ENCODE data around the gene CEP89. TPM values are rescaled to one million over a fixed set of nuclear protein-coding genes. Genes with fewer than 3 reads are reported as not detected.
"Not testable (repeated sequence)": the region's sequence is repeated elsewhere in the genome, so short reads cannot be mapped to it uniquely, and the experiment has no call there.

Gene CEP89
- total RNA-seq, 1 experiment from 2014 or later: 13.1 TPM

DNA sequence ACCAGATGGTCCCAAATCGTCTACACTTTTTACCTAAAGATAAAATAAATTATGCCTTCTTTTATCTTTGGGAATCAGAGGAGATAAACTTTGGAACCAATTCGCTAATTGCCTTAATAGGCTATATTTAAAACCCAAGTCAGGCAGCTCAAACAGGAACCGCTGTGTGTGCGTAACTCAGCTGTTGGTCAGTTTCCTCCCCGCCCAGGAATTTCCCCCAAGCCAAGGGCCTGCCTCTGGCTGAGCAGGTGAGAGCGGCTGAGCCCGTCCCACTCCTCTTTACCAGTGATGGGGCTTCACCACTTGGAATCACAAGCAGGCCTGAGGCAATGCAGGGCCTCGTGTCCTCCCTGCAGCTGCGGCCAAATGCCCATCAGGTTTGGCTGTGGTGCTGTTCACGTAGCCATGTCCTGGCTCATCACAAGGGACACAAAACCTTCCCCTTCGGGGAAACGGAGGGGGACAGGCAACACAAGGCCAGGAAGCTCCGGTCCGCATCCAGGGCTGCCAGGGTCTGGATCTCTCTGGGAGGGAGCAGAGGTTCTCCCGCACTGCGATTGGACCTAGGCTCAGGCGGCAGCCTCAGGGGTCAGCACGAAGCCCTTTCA, 101.7 kb downstream of the CEP89 start:
- no peak for DNase-seq (ENCODE audit: low read depth)

DNA sequence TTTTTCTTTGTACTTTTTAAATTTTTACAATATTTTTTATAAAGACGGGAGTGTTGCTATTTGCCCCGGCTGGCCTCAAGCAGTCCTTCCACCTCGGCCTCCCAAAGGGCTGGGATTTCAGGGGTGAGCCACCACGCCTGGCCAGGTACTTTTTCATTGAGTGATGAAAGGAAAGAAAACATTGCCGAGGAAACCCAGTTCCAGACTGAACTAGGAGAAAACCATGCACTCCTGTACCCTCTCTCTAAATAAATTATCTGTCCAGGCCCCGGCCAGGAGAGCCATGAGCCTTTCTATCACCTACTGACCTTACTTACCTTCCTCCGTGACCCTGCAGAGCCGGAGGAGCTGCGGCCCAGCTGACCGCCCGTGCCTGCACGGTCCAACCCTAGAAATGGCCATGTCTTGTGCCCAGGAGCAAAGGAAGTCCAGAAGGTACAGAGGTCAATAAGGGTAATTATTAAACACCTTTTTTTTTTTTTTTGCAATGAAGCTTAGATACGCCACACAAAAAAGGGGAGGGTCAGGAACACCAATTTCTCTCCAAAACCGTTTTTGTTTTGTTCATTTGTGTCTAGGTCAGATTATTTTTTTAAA, 102.3 kb downstream of the CEP89 start, which contains the start of gene SLC7A9:
Gene SLC7A9, minus strand, starts transcription at position 399 of the 597 bp plus-strand sequence. CDS start 1,233 bp downstream, outside the sequence.
- DNase-seq (ENCODE audit: low read depth): no peak

GRCh38 chr19:32868206-32868950, 103.4 kb downstream of the CEP89 start:
- no peak for DNase-seq (ENCODE audit: low read depth)

GRCh38 chr19:32867436-32867835, 104.3 kb downstream of the CEP89 start:
- not testable (repeated sequence) for DNase-seq (ENCODE audit: low read depth)

GRCh38 chr19:32866564-32867265, 105.0 kb downstream of the CEP89 start:
- no peak for DNase-seq (ENCODE audit: low read depth)

DNA sequence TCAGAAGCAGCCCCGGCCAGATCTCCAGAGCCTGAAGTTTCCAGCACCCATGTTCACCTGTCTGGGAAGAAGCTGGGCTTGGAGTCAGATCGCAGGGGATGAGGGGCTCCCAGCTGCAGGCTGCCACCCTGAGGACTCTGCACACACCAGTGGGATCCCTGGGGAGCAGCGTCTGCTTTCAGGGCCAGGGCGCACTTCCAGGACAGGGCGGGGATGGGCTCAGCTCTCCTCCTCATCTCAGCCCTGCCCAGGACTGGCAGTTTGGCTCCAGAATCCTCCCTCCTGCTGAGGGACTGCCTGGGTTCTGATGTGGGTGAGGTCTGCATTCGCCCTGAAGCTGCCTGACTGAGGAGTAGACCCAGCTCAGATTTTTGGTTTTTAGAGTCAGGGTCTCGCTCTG, 105.7 kb downstream of the CEP89 start:
- no peak for DNase-seq (ENCODE audit: low read depth)

DNA sequence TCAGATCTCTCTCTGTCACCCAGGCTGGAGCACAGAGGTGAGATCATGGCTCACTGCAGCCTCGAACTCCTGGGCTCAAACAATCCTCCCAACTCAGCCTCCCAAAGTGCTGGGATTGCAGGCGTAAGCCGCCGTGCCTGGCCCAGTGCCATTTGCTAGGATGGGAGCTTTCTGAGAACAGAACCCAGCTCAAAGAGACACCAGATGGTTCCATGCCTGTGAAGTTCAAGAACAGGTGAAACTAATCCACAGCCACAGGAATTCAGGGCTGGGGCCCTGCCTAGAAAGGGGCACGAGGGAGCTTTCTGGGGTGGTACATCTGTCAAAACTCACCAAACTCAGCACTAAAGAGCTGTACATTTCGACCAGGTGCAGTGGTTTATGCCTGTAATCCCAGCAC, 106.4 kb downstream of the CEP89 start:
- no peak for DNase-seq (ENCODE audit: low read depth)

- no peak for DNase-seq (ENCODE audit: low read depth)
These were observed 107.3 kb downstream of the CEP89 start for GRCh38 chr19:32864318-32865007.

DNA sequence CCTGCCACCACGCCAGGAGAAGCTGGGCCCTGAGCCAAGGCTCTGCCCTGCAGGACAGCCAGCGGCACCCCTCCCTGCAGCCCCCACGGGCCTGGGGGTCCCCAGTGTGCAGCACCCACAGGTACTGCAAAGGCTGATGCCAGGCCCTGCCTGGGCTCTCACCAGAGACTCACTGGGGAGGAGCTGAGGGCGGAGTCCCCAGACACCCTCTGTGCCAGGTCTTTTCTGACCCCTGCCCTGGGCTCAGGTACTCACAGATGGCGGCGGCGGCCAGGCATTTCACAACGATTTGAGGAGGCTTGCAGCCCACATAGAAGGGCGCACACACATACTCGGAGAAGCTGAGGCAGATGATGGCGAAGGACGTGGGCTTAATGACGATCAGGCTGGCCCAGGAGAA, 107.9 kb downstream of the CEP89 start:
- DNase-seq (ENCODE audit: low read depth): no peak

DNA sequence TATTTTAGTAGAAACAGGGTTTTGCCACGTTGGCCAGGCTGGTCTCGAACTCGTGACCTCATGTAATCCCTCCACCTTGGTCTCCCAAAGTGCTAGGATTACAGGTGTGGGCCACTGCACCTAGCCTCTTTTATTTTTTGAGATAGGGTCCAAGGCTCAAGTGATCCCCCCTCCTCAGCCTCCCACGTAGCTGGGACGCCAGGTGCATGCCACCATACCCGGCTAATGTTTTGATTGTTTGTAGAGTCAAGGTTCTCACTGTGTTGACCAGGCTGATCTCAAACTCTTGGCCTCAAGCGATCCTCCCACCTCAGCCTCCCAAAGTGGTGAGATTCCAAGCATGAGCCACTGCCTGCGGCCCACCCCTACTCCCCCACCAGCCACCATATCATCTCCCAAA, 108.5 kb downstream of the CEP89 start:
- DNase-seq (ENCODE audit: low read depth): no peak

GRCh38 chr19:32862741-32863140, 109.0 kb downstream of the CEP89 start:
- DNase-seq (ENCODE audit: low read depth): no peak

DNA sequence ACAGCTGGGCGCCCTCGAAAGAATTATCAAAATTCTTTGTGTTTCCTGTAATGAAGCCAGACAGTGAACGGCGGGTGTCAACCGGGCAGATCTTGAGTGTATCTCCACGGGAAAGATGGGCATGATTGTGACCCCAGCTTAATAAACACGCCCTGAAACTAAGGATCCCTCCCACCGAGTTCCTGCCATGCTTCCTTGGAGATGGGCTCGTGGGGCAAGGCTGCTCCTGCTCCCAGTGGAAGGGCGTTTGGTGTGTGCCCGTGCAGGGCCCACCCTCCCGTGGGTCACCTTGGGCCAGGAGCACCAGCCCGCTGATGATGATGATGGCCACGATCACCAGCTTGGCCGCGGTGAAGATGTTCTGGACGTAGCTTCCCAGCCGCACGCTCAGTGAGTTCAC, 109.6 kb downstream of the CEP89 start:
- DNase-seq (ENCODE audit: low read depth): no peak

- DNase-seq (ENCODE audit: low read depth): no peak
These were observed 110.2 kb downstream of the CEP89 start for GRCh38 chr19:32861596-32861995.

- DNase-seq (ENCODE audit: low read depth): no peak
These were observed 112.2 kb downstream of the CEP89 start for GRCh38 chr19:32859591-32859990.

DNA sequence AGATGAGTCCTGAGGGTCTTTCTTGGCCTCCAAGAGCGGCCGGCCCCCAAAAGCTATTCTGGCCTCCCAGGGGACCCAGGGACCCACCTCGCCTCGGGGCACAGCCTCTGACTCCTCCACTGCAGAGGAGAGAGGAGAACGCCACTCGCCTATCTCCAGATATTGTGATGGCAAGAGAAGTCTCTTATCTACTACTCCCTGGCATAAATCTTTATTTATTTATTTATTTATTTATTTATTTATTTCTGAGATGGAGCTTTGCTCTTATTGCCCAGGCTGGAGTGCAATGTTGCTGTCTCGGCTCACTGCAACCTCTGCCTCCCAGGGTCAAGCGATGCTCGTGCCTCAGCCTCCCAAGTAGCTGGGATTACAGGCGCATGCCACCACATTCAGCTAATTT, 113.2 kb downstream of the CEP89 start:
- no peak for DNase-seq (ENCODE audit: low read depth)

- DNase-seq (ENCODE audit: low read depth): no peak
These were observed 113.6 kb downstream of the CEP89 start for GRCh38 chr19:32858155-32858554.

- DNase-seq (ENCODE audit: low read depth): no peak
These were observed 114.2 kb downstream of the CEP89 start for GRCh38 chr19:32857584-32857983.

DNA sequence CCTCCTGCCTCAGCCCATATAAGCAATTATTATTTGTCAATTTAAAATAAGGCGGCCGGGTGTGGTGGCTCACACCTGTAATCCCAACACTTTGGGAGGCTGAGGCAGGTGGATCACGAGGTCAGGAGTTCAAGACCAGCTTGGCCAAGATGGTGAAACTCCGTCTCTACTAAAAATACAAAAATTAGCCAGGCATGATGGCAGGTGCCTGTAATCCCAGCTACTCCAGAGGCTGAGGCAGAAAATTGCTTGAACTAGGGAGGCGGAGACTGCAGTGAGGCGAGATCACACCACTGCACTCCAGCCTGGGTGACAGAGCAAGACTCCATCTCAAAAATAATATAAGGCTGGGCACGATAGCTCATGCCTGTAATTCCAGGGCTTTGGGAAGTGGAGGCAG, 114.9 kb downstream of the CEP89 start:
- DNase-seq (ENCODE audit: low read depth): not testable (repeated sequence)

- no peak for DNase-seq (ENCODE audit: low read depth)
These were observed 119.5 kb downstream of the CEP89 start for GRCh38 chr19:32852216-32852615.

- DNase-seq (ENCODE audit: low read depth): not testable (repeated sequence)
These were observed 123.7 kb downstream of the CEP89 start for GRCh38 chr19:32848035-32848434.

GRCh38 chr19:32843716-32844245, 128.0 kb downstream of the CEP89 start:
- DNase-seq (ENCODE audit: low read depth): no peak

DNA sequence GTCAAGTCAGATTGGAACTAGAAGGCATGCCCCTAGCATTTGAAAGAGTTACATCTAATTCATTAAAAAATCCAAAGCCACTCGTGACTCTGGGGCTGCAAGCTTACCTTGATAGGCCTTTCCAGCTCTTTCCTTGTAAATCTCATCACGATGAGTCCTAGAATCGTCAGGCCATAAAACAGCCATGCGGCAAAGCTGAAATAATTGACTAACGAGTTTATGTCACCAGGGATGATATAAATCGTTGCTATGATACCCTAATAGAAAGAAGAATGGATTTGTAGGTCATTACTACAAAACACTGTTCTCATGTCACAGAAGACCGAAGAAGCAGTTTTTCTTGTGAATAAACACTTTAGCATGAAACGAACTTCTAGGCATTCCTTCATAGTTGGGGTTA, 129.7 kb downstream of the CEP89 start:
- no peak for DNase-seq (ENCODE audit: low read depth)

Data from Daoy (cell line).